Activated CD4-positive, alpha-beta T cell treated with anti-CD3 and anti-CD28 coated beads, Interleukin-2, amount 50 U/mL, for 48 hours (primary cell): ENCODE measurements around the gene DPP8.

ENCODE experiments used
- DNase-seq, 2 experiments: peaks; one replicate each; pipeline ENCODE4 v3.0.0-alpha.2; 2020

Gene DPP8

DNA sequence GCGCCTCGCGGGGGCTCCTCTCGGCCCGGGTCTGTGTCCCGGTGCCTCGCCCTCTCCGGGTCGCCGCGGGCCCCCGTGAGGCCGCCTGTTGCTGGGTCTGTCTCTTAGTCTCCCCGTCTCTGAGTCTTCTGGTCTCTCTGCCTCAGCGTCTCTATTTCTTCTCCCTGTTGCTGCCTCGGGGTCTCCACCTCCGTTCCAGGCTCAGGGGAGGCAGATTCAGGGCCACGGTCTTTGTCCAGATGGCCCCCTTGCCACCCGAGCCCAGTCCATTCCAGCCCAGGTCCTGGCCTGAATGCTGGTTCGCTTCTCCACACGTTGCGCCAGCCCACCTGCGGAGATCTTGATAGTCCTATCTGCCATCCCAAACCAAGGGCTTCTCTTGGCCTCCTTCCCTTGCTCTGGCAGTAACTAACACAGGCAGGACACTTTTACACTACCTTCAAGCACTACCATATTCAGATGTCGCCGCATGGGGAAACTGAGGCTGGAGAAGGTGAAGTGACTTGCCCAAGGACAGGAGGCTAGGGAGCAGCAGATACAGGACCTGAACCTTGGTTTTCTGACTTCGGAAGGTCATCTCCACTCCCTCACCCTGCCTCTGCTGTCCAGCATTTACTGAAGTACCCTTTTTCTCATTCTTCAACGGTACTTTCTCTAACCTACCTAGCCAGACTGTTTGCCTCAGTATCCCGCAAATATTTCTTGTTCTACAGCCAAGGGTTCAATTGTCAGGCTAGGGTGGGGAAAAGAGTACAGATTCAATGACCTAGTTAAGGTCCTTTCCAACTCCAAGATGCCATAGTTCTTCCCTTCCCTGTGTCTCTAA is 94.1 kb downstream of the DPP8 start:
- DNase-seq, result no peak

DNA sequence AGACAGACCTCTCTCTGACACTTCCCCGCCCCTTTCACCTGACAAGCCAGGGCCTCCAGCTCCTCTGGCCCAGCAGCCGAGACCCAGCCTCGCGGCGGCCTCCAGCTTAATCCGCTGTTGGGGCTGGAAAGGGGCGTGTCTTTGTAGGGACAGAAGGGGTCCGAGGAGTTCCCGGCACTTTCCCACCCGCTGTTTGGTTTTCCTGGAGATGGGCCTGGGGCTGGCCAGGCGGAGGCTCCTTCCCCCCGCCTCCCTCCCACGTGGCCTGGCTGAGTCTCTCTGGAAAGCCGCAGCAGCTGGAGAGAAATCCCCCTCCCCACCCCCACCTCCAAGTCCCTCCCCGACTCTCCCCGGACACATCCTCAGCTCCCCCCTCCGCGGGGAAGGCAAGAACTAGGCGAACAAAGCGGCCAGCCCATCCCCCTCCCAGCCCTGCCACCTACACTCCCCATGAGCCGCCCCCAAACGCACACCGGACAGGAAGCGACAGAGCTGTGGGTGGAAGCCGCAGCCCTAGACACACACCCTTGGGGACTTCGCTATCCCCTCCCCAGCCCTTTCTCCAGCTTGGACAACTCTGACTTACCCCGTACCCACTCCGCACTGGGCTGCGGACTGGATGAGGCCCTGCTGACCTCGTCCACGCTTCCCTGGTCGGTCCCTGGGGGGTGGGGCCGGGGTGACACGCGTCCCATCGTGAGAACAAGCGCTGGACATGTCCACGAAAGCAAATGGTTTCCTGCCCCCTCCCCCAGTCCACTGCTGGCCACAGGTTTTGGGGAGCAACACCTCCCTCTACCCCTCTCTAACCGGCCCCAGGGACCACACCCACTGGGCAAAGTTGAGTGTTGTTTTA is 95.9 kb downstream of the DPP8 start:
- DNase-seq, result peak in 1 of 2 experiments; percentile 24

DNA sequence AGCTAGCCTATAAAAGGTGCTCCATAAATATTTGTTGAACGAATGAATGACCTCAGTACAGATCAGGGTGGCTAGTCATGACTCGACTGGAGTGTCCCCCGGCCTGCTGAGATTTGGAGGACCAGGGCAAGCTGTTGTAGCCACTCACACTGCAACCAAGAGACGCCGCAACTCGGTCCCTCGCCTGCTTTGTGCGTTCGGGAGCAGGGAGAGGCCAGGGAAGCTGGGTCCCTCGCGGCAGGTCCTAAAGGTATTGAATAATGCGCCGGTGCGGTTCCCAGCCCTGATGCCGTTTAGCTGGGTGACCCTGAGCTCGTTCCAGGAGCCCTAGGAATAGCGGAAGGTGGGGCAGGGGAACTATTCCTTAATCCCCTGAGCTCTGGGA is 96.5 kb downstream of the DPP8 start:
- DNase-seq, result no peak

DNA sequence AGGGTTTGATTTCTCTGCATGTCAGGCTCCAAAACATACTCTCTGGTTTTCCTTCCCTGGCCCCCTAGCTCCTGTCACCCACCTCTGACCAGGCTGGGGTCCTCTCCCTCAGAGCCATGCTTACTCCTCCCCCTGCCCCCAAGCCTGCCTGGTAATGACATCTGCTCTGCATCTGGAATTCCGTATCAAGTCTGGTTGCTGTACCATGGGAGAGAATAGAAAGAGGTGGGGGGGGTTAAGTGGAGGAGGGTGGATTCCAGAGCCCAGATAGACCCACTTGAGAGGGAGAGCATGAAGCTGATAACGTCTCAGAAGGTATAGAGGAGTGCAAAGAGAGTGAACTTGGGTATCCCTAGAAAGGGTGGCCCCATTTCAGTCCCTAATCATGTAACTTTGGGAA is 98.9 kb downstream of the DPP8 start:
- DNase-seq, result no peak

DNA sequence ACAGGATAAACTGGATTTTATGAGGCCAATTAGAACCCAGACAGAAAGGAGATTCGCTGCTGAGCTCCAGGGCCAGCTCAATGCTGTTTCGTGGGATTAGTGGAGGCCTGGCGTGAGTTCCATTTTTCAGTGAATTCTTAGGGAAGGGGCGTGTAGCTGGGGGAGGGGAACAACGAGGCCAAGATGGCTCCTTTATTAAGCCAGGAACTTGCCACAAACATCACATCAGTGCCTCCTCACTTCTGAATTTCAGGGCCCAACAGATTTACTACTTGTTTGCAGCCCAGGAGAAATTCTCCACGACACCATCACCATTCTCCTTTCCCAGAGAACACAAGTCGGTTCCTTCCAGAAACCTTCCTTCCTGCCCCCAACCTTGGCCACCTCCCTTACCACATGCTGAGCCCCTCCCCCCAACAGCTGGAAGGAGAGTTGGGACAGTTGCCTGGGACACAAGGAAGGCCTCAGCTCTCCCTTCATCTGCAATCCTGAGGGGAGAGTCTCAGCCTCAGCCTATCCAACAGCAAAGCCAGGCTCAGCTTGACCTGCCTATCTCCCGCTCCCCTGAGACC is 100.6 kb downstream of the DPP8 start:
- no peak for DNase-seq

DNA sequence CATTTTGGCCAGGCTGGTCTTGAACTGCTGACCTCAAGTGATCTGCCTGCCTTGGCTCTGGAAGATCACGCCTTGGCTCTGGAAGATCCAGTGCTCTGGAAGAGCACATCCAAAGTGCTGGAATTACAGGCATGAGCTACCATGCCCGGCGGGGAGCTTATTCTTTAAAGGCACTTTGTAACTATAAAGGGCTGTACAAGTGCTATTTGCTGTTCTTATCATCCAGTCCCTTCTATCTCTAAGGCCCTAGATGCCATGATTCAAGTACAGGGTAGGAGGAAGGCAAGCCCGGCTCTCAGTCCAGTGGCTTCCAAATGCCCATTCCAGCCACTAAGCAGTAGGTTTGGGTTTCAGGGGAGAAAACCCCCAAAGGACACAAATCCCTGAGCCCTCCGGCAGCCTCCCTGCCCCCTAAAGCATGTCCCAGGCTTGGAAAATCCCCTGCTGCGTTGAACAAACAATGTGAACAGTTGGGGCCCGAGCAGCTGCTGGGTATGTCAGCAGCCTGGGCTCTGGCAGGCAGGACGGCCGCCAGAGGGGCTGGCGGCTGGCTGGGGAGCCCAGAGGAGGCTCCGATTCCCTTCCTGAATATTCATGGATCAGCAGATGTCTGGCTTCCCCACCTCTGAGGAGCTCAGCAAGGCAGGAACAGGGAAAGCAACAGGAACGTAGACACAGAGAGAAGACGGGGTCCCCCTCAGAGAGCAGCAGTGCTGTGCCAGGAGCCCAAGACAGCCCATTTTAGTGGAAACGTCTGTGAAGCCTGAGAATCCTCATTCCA is 102.5 kb downstream of the DPP8 start:
- no peak for DNase-seq

DNA sequence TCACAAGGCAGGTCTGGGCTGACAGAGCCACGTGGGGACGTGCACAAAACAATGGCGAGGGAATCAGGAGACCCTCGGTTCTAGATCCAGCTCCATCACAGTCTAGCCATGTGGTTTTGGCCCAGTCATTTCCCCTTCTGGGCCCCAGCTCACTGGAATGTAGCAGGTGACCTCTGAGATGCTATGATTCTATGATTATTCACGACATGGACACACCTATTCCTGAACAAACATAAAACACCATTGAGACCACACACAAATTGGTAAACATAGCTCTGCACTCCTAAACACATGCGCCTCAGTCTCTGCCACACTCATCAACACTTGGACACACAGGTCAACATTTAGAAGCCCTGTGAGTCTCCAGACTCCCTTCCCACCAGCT is 103.7 kb downstream of the DPP8 start:
- no peak for DNase-seq

DNA sequence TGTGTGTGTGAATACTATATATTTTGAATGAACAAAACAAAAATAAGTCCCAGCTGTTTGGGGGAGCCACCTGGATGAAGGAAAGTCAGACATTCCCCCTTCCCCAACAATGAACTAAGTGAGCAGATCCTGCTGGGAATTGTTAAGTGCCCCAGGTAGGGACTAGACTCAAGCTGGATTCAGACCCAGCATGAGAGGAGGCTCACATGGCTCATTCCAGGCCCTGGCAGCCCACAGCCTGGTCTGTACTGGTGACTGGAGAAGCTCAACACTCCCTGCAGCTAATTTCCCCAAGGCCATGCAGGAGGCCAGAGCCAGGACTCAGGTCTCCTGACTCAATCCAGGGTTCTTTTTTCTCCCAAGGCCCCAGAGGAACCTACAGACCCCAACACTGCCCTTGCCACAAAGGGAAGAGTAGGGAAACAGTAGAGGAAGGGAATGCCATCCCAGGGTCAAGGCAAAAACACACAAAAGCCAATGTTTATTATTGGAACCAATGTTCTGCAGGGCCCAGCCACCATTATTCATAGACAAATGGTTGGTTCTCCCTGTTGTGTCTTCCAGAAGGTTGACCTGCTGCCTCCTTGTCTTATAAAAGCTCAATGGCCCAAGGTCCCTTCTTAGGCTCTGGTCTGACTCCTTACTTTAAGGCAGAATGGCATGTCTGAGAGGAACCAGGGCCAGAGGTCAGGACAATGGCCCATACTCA is 104.3 kb downstream of the DPP8 start:
- no peak for DNase-seq

DNA sequence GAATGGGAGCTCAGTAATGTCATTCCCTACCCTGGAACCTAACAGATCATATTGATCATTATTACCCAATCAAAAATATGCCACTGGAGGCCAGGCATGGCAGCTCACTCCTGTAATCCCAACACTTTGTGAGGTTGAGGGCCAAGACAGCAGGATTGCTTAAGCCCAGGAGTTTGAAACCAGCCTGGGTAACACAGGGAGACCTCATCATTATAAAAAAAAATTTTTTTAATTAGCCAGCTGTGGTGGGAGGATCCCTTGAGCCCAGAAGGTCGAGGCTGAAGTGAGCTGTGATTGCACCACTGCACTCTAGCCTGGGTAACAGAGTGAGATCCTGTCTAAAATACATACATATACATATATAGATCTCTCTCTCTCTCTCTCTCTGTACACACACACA is 104.9 kb downstream of the DPP8 start:
- no peak for DNase-seq

DNA sequence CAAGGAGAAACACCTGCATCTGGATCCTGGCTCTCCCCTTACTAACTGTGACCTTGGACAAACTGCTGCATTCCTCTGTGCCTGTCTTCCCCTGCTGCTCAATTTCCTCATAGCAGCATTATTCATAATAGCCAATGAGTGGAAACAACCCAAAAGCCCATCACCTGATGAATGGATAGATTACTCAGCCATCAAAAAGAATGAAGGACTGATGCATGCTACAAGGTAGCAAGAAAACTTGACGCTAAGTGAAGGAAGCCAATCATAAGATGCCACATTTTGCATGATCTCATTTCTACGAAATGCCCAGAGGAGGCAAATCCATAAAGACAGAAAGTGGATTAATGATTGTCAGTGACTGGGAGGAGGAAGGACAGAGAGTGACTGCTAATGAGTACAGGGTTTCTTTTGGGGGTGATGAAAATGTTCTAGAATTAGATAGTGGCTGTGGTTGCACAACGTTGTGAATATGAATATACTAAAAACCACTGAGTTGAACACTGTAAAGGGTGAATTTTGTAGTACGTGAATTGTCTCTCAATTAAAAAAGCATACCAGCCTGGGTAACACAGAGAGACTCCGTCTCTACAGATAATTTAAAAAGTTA is 105.9 kb downstream of the DPP8 start:
- no peak for DNase-seq

DNA sequence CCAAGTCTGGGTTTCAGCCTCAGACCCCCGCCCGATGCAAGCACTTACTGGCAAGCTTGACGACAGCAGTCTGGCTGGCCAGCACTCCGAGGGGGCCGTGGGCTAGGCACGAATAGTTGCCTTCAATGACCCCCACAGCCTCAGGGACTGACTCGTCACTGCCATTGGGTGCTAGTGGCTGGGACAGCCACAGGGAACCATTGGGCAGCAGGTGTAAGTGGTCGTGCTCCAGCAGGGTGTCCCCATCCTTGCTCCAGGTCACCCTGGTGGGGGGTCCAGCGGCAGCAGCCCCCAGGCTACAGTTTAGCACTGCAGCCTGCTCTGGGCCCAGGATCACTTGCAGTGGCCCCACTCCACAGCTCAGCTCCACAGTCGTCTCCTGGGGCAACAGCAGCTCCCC is 106.5 kb downstream of the DPP8 start:
- no peak for DNase-seq

DNA sequence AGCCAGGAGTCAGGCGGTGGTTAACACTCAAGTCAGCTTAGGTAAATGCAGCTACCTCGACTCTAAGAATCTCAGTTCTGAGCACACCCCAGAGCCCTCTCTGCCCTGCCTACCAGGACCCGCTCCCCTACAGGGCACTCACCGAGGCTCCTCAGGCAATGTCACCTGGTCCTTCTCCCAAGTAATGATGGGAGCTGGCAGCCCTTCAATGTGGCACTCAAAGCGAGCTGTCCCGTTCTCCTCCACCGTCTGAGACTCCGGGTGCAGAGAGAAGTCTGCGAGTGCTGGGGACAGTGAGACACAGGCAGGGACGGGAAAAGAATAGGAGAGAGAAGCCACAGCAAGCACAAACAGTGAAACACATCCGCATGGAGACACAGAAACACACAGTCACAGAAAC is 107.5 kb downstream of the DPP8 start:
- DNase-seq, result no peak

DNA sequence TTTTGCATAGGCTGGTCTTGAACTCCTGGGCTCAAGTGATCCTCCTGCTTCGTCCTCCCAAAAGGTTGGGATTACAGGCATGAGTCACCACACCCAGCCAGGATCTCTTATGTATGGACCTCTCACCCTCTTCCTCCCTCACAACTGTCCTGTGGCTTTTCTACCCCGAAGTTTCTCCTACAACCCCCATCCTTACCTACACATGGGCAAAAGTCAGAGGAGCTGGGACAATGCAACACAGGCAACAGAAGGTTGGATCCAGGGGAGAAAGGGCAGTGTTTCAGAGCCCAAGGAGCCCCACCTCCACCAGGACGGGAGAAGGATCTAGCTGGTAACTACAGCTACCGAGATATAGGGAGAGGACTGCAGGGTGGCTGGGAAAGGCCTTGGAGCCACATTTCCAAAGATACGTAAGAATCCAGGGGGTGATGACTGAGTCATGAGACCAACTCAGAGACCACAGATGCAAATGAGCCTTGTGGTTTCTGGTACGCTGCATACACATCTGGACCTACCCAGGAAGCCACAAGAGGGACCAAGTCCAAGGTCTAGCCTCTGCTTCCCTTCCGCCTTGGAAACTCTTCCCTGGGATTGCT is 108.4 kb downstream of the DPP8 start:
- no peak for DNase-seq

DNA sequence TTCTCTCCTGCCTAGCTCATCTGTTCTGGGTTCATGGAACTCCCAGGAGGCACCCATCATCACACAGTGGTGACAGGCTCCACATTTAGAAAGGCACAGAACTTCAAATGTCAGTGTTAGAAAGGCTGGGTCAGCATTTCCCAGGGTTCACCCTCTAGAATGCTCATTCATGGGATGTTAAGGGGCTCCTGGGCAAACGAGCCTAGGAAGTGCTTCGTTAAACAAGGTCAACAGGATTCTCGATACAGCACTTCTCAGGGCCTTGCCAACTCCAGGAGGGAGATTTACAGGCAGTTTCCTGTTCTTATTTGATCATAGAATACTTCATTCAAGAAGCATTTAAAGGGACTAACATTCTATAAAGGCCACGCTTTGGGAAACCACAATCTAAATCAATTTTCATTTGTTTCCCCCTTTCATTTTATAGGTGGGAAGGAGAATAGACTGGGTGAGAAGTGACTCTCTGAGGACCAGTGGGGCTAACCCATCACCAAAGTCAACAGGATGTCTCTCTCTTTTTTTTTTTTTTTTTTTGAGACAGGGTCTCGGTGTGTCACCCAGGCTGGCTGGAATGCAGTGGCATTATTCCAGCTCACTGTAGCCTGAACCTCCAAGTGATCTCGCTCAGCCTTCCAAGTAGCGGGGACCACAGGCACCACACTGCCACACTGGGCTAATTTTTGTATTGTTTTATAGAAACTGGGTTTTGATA is 109.0 kb downstream of the DPP8 start:
- no peak for DNase-seq

DNA sequence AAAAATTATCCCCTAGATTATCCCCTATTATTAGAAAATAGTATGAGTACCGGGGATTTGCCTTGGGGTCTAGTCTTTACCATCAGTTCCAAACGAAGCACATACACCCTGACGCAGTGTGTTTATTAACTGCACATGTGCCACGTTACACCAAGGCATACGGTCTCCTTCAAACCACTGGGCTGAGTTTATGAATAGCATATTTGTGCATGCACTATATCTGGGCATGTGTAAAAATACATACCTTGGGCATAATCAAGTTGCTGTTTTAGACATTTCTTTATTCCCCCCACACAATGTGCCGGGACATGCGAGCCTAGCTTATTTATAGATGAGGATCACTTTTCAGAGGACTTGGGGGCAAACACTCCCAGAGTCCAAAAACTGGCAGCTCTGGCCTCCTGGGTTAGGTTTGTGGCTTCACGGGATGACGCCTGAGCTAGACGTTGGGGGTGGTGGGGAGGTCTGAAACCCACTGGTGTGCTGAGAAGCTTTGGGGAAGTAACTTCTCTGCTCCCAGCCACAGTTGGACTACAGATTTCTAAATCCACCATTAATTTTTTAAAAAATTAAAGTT is 111.0 kb downstream of the DPP8 start:
- no peak for DNase-seq

DNA sequence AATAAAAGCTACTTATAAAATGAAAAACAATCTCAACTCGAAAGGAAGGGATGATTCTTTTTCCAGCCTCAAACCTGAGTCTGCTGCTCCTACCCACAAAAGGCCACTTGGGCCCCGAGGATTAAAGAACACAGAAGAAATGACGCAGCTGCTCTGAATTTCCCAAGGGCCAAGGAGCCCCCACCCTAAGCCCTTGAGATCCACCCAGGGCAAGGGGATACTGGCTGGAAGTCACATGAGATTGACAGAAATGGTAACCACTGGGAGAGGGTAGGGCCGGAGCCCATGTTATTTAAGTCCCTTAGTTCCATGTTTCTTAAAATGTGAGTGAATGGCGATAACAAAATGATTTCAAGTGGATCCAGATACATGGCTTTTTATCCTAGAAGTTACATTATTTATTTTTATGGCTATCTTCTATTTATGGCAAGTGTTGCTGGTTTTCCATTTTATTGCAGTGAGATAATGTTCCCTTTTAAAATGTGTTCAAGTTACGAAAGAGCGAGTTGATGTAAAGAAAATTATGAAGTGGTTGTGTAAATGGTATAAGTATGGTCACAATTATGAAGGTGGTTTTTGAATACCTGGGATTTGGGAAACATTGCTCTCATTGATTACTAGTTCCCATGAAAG is 111.6 kb downstream of the DPP8 start:
- no peak for DNase-seq

DNA sequence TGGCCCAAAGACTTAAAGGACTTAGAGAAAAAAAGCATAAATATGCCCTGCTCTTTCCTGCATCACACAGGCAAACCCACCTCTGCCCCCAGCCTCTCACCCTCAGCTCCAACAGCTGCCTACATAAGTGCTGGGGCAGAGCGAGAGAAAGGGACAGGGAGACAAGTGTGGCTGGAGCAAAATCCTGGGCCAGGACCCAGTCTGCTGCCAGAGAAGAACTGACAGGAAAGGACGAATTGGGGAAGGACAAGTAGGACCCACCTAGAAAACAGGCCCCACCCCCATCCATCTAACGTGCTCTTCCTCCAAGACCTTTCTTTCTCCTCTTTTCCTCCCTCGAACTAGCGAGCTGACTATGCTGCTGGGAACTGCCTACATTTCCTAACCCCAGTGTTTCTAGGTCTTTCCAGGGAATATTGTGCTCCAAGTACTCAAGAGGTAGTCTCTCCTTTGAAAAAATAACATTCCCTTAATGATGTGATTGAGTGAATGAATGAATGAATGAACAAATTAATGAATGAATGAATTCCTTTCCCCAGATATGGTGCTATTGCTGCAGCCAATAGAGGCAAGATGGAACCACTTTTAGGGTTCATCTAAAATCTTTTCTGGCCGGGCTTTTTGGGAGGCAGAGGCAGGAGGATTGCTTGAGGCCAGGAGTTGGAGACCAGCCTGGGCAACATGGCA is 113.2 kb downstream of the DPP8 start:
- no peak for DNase-seq

DNA sequence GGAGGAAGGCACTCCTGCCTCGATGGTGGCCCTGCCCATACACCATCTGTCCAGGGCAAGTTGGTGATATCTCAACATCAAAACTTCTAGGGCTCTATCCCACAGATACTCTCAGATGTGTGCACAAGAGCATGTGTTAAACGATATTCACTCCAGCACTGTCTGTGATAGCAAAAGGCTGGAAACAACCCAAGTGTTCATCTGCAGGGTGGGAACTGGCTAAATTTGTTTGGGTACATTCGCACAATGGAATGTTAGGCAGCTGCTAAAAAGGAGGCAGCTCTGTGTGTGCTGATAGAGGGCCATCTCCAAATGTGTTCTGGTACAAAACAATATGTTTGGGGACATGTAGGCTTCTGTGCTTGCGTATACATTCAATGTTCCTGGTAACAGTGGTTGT is 114.5 kb downstream of the DPP8 start:
- no peak for DNase-seq

DNA sequence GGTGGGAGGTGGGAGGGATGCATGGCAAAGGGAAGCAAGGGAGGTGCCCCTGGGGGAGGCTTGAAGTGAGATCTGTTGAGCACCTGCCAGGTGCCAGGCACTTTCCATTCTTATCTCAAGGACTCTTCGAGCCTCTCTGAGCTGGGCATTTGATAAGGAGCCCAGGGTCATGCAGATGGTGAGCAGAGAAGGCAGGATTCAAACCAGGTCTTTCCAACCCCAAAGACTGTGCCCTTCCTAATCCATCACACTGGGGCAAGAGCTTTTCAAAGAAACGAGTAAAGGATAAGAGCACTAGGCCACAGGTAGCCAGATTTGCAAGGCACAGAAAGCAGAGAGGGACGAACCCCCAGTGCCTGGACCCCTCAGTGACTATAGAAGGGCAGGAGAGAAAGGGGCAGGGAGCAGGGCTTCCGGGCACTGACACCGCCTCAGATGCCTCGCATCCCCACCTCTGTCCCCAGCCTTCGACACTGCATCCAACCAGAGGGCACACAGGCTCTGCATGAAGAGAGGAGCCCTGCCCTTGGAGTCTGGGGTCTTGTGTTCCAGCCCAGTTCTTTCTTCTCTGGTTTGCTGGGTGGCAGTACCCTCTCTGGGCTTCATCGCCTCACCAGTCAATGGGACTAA is 115.8 kb downstream of the DPP8 start:
- DNase-seq, result no peak
